Vagina (tissue), 2 donors: ENCODE results near the gene RBMX2. TPM values are rescaled to one million over a fixed set of nuclear protein-coding genes. Genes with fewer than 3 reads are reported as not detected.

ENCODE experiments used
- DNase-seq, 2 donors: peaks; one replicate each; pipeline ENCODE4 v3.0.0-alpha.2; 2017; ENCODE audit errors: extremely low spot score in 2 of 2
- H3K27ac ChIP-seq: fragments of 200-600 bp; sonication (generic); one replicate; pipeline ENCODE4 v1.5.1; 2019
- H3K27me3 ChIP-seq: fragments of 200-600 bp; sonication (generic); one replicate; pipeline ENCODE4 v1.5.1; 2019
- H3K36me3 ChIP-seq, 2 donors: fragments of 200-600 bp; sonication (generic); one replicate each; pipeline ENCODE4 v1.5.1; 2017 to 2019
- H3K4me1 ChIP-seq: fragments of 200-600 bp; sonication (generic); one replicate; pipeline ENCODE4 v1.5.1; 2019
- H3K4me3 ChIP-seq, 2 donors: fragments of 200-600 bp; sonication (generic); 1 replicate in 1 of 2; 2 replicates in 1 of 2; pipeline ENCODE4 v1.5.1; 2016 to 2019
- H3K9me3 ChIP-seq: fragments of 200-600 bp; sonication (generic); one replicate; pipeline ENCODE4 v1.5.1; 2019
- POLR2A ChIP-seq, 2 donors: fragments of 450-650 bp; IDR thresholded peaks; one replicate each; pipeline ENCODE4 v1.6.1; 2017; ENCODE audit warnings: antibody characterized with exemption in 2 of 2, mild to moderate bottlenecking in 2 of 2, moderate library complexity in 2 of 2
- POLR2AphosphoS5 ChIP-seq, 2 donors: sonication (generic); formaldehyde crosslinking; IDR thresholded peaks; one replicate each; pipeline ENCODE4 v1.9.0; 2017; ENCODE audit warnings: antibody characterized with exemption in 2 of 2, mild to moderate bottlenecking in 2 of 2, low read depth in 1 of 2; ENCODE audit not compliant: insufficient read depth in 1 of 2
- intact Hi-C: fragments of 100-400 bp; cut with DNase I; formaldehyde crosslinking; loops from one replicate; pipeline ENCODE4 v1.15.1; 2023
- total RNA-seq: library from RNA; depleted of rRNA; stranded (reverse); fragments of >200 nt; gene quantifications from one replicate; pipeline ENCODE4 v1.2.3, GENCODE V29; 2016
- TF ChIP-seq, protein P1 (sequence below), 3 experiments: fragments of 450-650 bp in 2 of 3; fragments of 200-600 bp in 1 of 3; sonication (generic) in 1 of 3; IDR thresholded peaks; one replicate each; pipeline ENCODE4 v1.5.1; 2017 to 2019; ENCODE audit warnings: antibody characterized with exemption in 3 of 3, mild to moderate bottlenecking in 2 of 3, moderate library complexity in 2 of 3

Gene RBMX2
- total RNA-seq, 1 donor from 2014 or later, result 12.8 TPM

DNA sequence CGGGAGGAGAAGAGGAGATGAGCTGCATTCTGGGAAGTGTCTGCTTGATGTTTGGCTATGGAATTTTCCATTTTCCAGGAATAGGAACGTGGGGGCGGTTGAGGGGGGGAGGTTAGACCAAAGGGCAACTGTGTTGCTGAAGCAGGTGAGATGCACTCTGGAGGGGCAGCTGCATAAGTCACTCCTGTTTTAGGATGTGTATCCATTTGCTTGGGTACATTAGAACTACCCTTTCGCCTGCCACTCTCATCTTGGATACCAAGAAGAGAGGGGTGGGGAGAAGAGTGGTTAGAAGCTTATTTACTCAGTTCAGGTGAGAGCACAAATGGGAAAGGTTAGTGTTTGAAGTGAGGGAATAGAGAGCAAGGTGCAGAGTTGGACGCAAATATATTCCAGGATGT lies 15.4 kb upstream of the RBMX2 start:
- Histone ChIP-seq H3K9me3 (no peaks in the 10 kb centered on the region), H3K4me1 (no peaks in the 10 kb centered on the region), H3K27me3 (no peaks in the 10 kb centered on the region), H3K27ac (no peak overlapping the region), H3K4me3 (no peak overlapping the region), H3K36me3 (no peaks in the 10 kb centered on the region)
- TF ChIP-seq POLR2A (IDR thresholded peaks at IDR 0.05) (no peak), POLR2AphosphoS5 (IDR thresholded peaks at IDR 0.05; ENCODE audit: insufficient read depth in 1 of 2, low read depth in 1 of 2) (no peak)
- TF ChIP-seq, protein P1, sequence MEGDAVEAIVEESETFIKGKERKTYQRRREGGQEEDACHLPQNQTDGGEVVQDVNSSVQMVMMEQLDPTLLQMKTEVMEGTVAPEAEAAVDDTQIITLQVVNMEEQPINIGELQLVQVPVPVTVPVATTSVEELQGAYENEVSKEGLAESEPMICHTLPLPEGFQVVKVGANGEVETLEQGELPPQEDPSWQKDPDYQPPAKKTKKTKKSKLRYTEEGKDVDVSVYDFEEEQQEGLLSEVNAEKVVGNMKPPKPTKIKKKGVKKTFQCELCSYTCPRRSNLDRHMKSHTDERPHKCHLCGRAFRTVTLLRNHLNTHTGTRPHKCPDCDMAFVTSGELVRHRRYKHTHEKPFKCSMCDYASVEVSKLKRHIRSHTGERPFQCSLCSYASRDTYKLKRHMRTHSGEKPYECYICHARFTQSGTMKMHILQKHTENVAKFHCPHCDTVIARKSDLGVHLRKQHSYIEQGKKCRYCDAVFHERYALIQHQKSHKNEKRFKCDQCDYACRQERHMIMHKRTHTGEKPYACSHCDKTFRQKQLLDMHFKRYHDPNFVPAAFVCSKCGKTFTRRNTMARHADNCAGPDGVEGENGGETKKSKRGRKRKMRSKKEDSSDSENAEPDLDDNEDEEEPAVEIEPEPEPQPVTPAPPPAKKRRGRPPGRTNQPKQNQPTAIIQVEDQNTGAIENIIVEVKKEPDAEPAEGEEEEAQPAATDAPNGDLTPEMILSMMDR (IDR thresholded peaks at IDR 0.05), result no peak
- intact Hi-C loops, result no loop called here
- no peak for DNase-seq

DNA sequence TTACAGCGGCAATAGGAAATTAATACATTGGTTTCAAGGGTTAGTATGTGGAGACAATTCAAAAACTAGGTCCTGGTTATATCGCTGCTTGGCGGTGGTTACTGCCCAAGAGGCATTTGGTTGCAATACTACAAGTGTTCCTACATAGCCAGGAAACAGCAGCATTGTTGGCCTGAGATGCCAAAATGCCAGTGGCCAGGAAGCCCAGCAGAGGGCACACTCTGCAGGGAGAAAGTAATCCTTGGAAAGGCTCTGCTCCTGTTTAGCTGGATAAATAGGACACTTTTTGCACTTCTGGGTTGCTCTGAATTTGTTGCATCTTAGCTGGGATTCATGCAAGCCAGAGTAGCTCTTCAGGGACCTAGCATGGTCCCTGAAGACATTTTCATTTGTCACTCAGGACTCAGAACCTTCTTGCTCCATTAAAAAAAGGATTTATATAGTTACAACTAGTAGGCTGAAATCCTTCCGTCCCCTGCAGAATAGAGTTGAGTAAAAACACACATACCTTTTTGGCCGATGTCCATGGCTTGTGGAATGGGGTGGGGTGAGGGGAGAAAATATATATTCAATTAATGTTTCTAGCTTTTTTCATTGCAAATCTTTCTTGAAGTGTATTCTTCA lies 8.2 kb upstream of the RBMX2 start:
- Histone ChIP-seq H3K4me1 (no peaks in the 10 kb centered on the region), H3K9me3 (no peaks in the 10 kb centered on the region), H3K27ac (no peak overlapping the region), H3K4me3 (no peak overlapping the region), H3K27me3 (no peaks in the 10 kb centered on the region), H3K36me3 (no peaks in the 10 kb centered on the region)
- DNase-seq, result no peak
- TF ChIP-seq, protein P1 (IDR thresholded peaks at IDR 0.05), result peak in 2 of 3 experiments; percentile 22 to 27
- TF ChIP-seq POLR2A (IDR thresholded peaks at IDR 0.05), result no peak
- intact Hi-C loops, result no loop called here

DNA sequence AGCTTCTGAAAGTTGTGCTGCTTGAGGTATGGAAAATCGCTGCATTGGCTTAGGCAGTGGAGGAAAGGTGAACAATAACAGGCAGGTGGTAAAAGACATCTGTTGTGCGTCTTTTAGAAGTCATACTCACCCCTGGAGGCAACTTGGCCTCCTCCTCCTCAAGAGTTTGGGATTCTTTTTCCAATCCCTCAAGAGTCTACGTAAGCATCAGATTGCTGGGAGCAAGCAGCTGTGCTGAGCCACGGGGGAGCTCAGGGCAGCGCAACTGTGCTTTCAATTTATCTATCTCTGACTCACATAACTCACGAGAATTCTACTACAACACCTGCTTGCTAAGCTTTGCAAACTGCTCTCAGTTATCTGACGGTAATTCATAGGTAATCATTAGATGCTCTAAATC lies 6.4 kb upstream of the RBMX2 start:
- intact Hi-C loops, result no loop called here
- no peaks in the 10 kb centered on the region for H3K36me3 ChIP-seq
- no peaks in the 10 kb centered on the region for H3K4me1 ChIP-seq
- H3K27me3 ChIP-seq, result no peaks in the 10 kb centered on the region
- DNase-seq, result peak in 1 of 2 donors; percentile 19
- H3K9me3 ChIP-seq, result no peaks in the 10 kb centered on the region
- TF ChIP-seq POLR2AphosphoS5 (IDR thresholded peaks at IDR 0.05; ENCODE audit: insufficient read depth in 1 of 2, low read depth in 1 of 2) (no peak), POLR2A (IDR thresholded peaks at IDR 0.05) (no peak)
- TF ChIP-seq, protein P1 (IDR thresholded peaks at IDR 0.05), result no peak
- no peak overlapping the region for H3K27ac ChIP-seq
- no peak overlapping the region for H3K4me3 ChIP-seq

DNA sequence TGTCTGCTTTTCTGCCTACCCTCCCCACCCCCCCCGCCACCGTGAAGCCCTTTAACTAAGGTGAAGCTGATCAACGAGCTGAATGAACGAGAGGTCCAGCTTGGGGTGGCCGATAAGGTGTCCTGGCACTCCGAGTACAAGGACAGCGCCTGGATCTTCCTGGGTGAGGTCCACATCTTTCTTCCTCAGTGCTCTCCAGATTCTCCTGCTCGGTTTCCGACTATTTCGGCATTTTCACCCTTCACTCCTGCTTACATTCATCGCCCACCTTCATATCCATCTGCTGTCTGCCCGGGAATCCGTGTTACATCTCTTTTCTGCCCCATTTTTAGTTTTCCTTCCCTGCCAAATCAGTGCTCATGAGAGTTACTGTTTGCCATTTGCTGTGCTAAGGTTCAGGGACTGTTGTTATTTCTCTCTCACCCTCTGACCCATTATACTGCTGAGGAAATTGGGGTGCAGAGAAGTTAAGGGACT lies 459 bp downstream of the RBMX2 start:
- TF ChIP-seq, protein P1 (IDR thresholded peaks at IDR 0.05), result no peak
- TF ChIP-seq POLR2AphosphoS5 (IDR thresholded peaks at IDR 0.05; ENCODE audit: insufficient read depth in 1 of 2, low read depth in 1 of 2) (no peak), POLR2A (IDR thresholded peaks at IDR 0.05) (no peak)
- no peaks in the 10 kb centered on the region for H3K36me3 ChIP-seq
- no peaks in the 10 kb centered on the region for H3K27me3 ChIP-seq
- peaks cover 14% of the 10 kb centered on the region for H3K4me1 ChIP-seq
- intact Hi-C loops, result no loop called here
- DNase-seq, result no peak
- no peaks in the 10 kb centered on the region for H3K9me3 ChIP-seq
- H3K27ac ChIP-seq, result peak overlapping the region; percentile 56
- peak overlapping the region; percentile 55 to 63 for H3K4me3 ChIP-seq

DNA sequence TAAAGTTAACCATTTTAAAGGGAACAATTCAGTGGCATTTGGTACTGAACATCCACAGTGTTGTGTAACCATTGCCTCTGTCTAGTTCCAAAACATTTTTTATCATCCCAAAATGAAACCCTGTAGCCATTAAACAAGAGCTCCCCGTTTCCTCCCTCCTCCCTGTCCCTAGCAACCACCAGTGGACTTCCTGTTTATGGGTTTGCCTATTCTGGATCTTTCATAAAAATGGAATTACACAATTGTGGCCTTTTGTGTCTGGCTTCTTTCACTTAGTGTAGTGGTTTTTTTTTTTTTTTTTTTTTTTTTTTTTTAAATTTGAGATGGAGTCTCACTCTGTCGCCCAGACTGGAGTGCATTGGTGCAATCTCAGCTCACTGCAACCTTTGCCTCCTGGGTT lies 11.6 kb downstream of the RBMX2 start:
- H3K4me1 ChIP-seq, result no peaks in the 10 kb centered on the region
- no peak overlapping the region for H3K27ac ChIP-seq
- no peak for TF ChIP-seq POLR2AphosphoS5 (IDR thresholded peaks at IDR 0.05; ENCODE audit: insufficient read depth in 1 of 2, low read depth in 1 of 2)
- TF ChIP-seq POLR2A (IDR thresholded peaks at IDR 0.05), result no peak
- TF ChIP-seq, protein P1 (IDR thresholded peaks at IDR 0.05), result no peak
- peaks cover 0 to 5% of the 10 kb centered on the region in 2 donors for H3K36me3 ChIP-seq
- DNase-seq, result no peak
- no peak overlapping the region for H3K4me3 ChIP-seq
- H3K27me3 ChIP-seq, result no peaks in the 10 kb centered on the region
- intact Hi-C loops, result no loop called here
- no peaks in the 10 kb centered on the region for H3K9me3 ChIP-seq
